GM23338 (cell line): ENCODE data around the gene PACRGL. TPM values are rescaled to one million over a fixed set of nuclear protein-coding genes. Genes with fewer than 3 reads are reported as not detected.
"Not testable (repeated sequence)": the region's sequence is repeated elsewhere in the genome, so short reads cannot be mapped to it uniquely, and the experiment has no call there.

Experiments
- ATAC-seq: fragments of 200-7000 bp; cut with Tn5 transposase; 3 replicates; pipeline ENCODE4 v1.9.1; 2020
- DNase-seq: peaks from one replicate; pipeline ENCODE4 v3.0.0-alpha.2; 2015; ENCODE audit warnings: low spot score
- H2AFZ ChIP-seq: fragments of 200-600 bp; sonication (generic); 2 replicates; pipeline ENCODE4 v1.8.0; 2016; ENCODE audit warnings: antibody characterized with exemption, mild to moderate bottlenecking, moderate library complexity
- H3F3A ChIP-seq: fragments of 200-600 bp; sonication (generic); replicated peaks from 2 replicates; pipeline ENCODE4 v1.8.0; 2017; ENCODE audit warnings: antibody characterized with exemption, mixed run types, low read depth
- H3K27ac ChIP-seq: fragments of 200-600 bp; sonication (generic); 2 replicates; pipeline ENCODE4 v1.6.1; 2016; ENCODE audit warnings: low read depth
- H3K27me3 ChIP-seq: fragments of 200-600 bp; sonication (generic); 2 replicates; pipeline ENCODE4 v1.8.0; 2016; ENCODE audit warnings: mild to moderate bottlenecking, mixed run types, moderate library complexity; ENCODE audit not compliant: insufficient read depth
- H3K36me3 ChIP-seq: fragments of 200-600 bp; sonication (generic); 2 replicates; pipeline ENCODE4 v1.8.0; 2016; ENCODE audit warnings: mild to moderate bottlenecking; ENCODE audit not compliant: insufficient read depth
- H3K4me1 ChIP-seq: fragments of 200-600 bp; sonication (generic); 2 replicates; pipeline ENCODE4 v1.8.0; 2016; ENCODE audit warnings: mild to moderate bottlenecking, moderate library complexity; ENCODE audit not compliant: insufficient read depth
- H3K4me2 ChIP-seq: fragments of 200-600 bp; sonication (generic); 2 replicates; pipeline ENCODE4 v1.7.1; 2017; ENCODE audit warnings: mixed run types
- H3K4me3 ChIP-seq: fragments of 200-600 bp; sonication (generic); 2 replicates; pipeline ENCODE4 v1.6.1; 2016; ENCODE audit warnings: mixed run types
- H3K79me2 ChIP-seq: fragments of 200-600 bp; sonication (generic); replicated peaks from 2 replicates; pipeline ENCODE4 v1.8.0; 2017; ENCODE audit warnings: mild to moderate bottlenecking; ENCODE audit not compliant: insufficient read depth
- H3K9me2 ChIP-seq: fragments of 200-600 bp; sonication (generic); 2 replicates; pipeline ENCODE4 v1.8.0; 2017; ENCODE audit not compliant: insufficient read depth
- H4K20me1 ChIP-seq: fragments of 200-600 bp; sonication (generic); replicated peaks from 2 replicates; pipeline ENCODE4 v1.8.0; 2017; ENCODE audit warnings: mild to moderate bottlenecking; ENCODE audit not compliant: insufficient read depth
- H3K27ac Mint-ChIP-seq: 2 replicates; pipeline ENCODE4 v1.8.0; 2020; ENCODE audit warnings: inconsistent platforms, mild to moderate bottlenecking, moderate library complexity, mixed read lengths
- H3K27me3 Mint-ChIP-seq: 3 replicates; pipeline ENCODE4 v1.8.0; 2022; ENCODE audit warnings: low read depth, mild to moderate bottlenecking, moderate library complexity, mixed read lengths, inconsistent platforms; ENCODE audit not compliant: insufficient read depth, poor library complexity
- H3K36me3 Mint-ChIP-seq: 3 replicates; pipeline ENCODE4 v1.8.0; 2021; ENCODE audit warnings: low read depth, mild to moderate bottlenecking, inconsistent platforms, moderate library complexity, mixed read lengths
- H3K4me1 Mint-ChIP-seq: 3 replicates; pipeline ENCODE4 v1.8.0; 2020; ENCODE audit warnings: mild to moderate bottlenecking, inconsistent platforms, mixed read lengths
- H3K4me3 Mint-ChIP-seq: 3 replicates; pipeline ENCODE4 v1.8.0; 2021; ENCODE audit warnings: moderate library complexity, mild to moderate bottlenecking, inconsistent platforms, mixed read lengths
- H3K9me3 Mint-ChIP-seq: 3 replicates; pipeline ENCODE4 v1.8.0; 2020; ENCODE audit warnings: moderate library complexity, mild to moderate bottlenecking, inconsistent platforms, mixed read lengths
- EZH2 ChIP-seq: fragments of 200-600 bp; sonication (generic); IDR thresholded peaks from one replicate; pipeline ENCODE4 v1.8.0; 2017; ENCODE audit warnings: antibody characterized with exemption, mild to moderate bottlenecking, low read depth; ENCODE audit not compliant: unreplicated experiment
- EZH2phosphoT487 ChIP-seq: fragments of 200-600 bp; sonication (generic); IDR thresholded peaks from one replicate; pipeline ENCODE4 v1.8.1; 2018; ENCODE audit warnings: antibody characterized with exemption; ENCODE audit not compliant: unreplicated experiment
- NANOG ChIP-seq: IDR thresholded peaks from 2 replicates; pipeline ENCODE4 v1.6.1; 2016; ENCODE audit warnings: antibody characterized with exemption, borderline replicate concordance
- STAT1 ChIP-seq: IDR thresholded peaks from one replicate; pipeline ENCODE4 v1.6.1; 2016; ENCODE audit warnings: antibody characterized with exemption; ENCODE audit not compliant: unreplicated experiment
- ZNF331 ChIP-seq: fragments of 250-450 bp; sonication (Bioruptor Pico); IDR thresholded peaks from 2 replicates; pipeline ENCODE4 v1.5.0; 2020; ENCODE audit warnings: low read depth, mild to moderate bottlenecking, moderate library complexity
- polyA plus RNA-seq: library from polyadenylated mRNA; unstranded; fragments of >200 nt; fragmentation: Nextera tagmentation; extraction: Ambion mirVana; gene quantifications from 2 replicates; pipeline ENCODE4 v1.2.1, GENCODE V29; 2016
- total RNA-seq: library from RNA; depleted of rRNA; stranded (reverse); fragments of >200 nt; shearing (Covaris generic); gene quantifications from 2 replicates; pipeline ENCODE4 v1.2.3, GENCODE V29; 2014
- TF ChIP-seq, protein P1 (sequence below): fragments of 250-450 bp; sonication (Bioruptor Pico); IDR thresholded peaks from 2 replicates; pipeline ENCODE4 v1.5.0; 2020; ENCODE audit warnings: mild to moderate bottlenecking, moderate library complexity

The PACRGL gene
- total and polyA plus RNA-seq, 2 experiments from 2014 or later: 4.8 to 15.8 TPM

DNA sequence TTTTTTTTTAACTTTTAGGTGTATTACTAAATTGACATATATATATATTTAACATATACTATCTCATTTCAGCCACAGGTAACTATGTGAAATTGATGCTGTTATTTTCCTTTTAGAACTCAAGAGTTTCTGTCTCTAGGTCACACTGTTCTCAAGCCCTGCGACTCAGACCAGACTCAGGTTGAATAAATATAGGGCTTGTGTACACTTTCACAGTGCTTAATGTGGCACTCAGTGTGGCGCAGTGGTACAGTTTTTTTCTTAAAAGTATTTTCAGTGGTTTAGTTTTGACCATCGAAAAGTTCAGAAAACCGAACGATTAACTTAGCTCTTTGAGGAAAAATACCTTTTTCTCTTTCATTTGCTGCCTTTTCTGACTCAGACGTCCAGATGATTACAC lies 24.7 kb downstream of the PACRGL start:
- peaks cover 22% of the 10 kb centered on the region for H3K36me3 ChIP-seq
- peaks cover 27% of the 10 kb centered on the region for H3K4me1 ChIP-seq
- Mint-ChIP-seq H3K36me3 (peaks cover 66% of the 10 kb centered on the region), H3K27me3 (no peaks in the 10 kb centered on the region), H3K4me3 (no peak overlapping the region), H3K9me3 (peaks cover 35% of the 10 kb centered on the region), H3K4me1 (peaks cover 4% of the 10 kb centered on the region), H3K27ac (no peak overlapping the region)
- H3K79me2 ChIP-seq: no peaks in the 10 kb centered on the region
- DNase-seq: no peak
- no peak for ATAC-seq
- H3K4me2 ChIP-seq: no peak overlapping the region
- TF ChIP-seq EZH2phosphoT487 (no peak), EZH2 (no peak), STAT1 (no peak)
- no peak overlapping the region for H2AFZ ChIP-seq
- no peaks in the 10 kb centered on the region for H3F3A ChIP-seq
- no peaks in the 10 kb centered on the region for H4K20me1 ChIP-seq
- H3K27me3 ChIP-seq: no peaks in the 10 kb centered on the region
- H3K9me2 ChIP-seq: no peaks in the 10 kb centered on the region
- no peak overlapping the region for H3K4me3 ChIP-seq
- H3K27ac ChIP-seq: no peak overlapping the region

DNA sequence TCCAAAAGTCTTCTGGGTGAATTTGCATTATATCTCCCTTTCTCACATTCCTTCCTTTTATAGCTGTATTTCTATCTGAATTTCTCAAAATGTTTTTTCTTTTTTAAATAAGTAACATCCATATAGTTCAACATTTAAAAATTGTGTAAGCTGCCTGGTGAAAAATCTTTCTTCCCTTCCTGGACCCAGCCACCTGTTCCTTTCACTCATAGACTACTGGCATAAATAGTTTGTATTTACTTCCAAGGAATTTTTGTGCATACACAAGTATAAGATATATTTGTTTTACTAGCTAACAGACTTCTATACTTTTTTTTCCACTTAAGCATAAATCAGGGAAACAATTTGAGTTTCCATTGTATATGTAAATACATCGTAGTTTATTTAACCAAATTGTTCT lies 35.7 kb downstream of the PACRGL start:
- Histone ChIP-seq H3K79me2 (no peaks in the 10 kb centered on the region), H3K27ac (no peak overlapping the region), H3K27me3 (no peaks in the 10 kb centered on the region), H3K9me2 (no peaks in the 10 kb centered on the region), H3K4me3 (no peak overlapping the region), H4K20me1 (no peaks in the 10 kb centered on the region), H3K36me3 (peaks cover 26% of the 10 kb centered on the region), H2AFZ (no peak overlapping the region), H3K4me1 (no peaks in the 10 kb centered on the region), H3K4me2 (no peak overlapping the region), H3F3A (no peaks in the 10 kb centered on the region)
- Mint-ChIP-seq H3K4me3 (no peak overlapping the region), H3K4me1 (no peaks in the 10 kb centered on the region), H3K27ac (no peak overlapping the region), H3K9me3 (peaks cover 61% of the 10 kb centered on the region), H3K27me3 (peaks cover 3% of the 10 kb centered on the region), H3K36me3 (peaks cover 90% of the 10 kb centered on the region)
- no peak for ATAC-seq
- DNase-seq: no peak
- TF ChIP-seq ZNF331 (no peak), NANOG (no peak), EZH2phosphoT487 (no peak)
- TF ChIP-seq, protein P1, sequence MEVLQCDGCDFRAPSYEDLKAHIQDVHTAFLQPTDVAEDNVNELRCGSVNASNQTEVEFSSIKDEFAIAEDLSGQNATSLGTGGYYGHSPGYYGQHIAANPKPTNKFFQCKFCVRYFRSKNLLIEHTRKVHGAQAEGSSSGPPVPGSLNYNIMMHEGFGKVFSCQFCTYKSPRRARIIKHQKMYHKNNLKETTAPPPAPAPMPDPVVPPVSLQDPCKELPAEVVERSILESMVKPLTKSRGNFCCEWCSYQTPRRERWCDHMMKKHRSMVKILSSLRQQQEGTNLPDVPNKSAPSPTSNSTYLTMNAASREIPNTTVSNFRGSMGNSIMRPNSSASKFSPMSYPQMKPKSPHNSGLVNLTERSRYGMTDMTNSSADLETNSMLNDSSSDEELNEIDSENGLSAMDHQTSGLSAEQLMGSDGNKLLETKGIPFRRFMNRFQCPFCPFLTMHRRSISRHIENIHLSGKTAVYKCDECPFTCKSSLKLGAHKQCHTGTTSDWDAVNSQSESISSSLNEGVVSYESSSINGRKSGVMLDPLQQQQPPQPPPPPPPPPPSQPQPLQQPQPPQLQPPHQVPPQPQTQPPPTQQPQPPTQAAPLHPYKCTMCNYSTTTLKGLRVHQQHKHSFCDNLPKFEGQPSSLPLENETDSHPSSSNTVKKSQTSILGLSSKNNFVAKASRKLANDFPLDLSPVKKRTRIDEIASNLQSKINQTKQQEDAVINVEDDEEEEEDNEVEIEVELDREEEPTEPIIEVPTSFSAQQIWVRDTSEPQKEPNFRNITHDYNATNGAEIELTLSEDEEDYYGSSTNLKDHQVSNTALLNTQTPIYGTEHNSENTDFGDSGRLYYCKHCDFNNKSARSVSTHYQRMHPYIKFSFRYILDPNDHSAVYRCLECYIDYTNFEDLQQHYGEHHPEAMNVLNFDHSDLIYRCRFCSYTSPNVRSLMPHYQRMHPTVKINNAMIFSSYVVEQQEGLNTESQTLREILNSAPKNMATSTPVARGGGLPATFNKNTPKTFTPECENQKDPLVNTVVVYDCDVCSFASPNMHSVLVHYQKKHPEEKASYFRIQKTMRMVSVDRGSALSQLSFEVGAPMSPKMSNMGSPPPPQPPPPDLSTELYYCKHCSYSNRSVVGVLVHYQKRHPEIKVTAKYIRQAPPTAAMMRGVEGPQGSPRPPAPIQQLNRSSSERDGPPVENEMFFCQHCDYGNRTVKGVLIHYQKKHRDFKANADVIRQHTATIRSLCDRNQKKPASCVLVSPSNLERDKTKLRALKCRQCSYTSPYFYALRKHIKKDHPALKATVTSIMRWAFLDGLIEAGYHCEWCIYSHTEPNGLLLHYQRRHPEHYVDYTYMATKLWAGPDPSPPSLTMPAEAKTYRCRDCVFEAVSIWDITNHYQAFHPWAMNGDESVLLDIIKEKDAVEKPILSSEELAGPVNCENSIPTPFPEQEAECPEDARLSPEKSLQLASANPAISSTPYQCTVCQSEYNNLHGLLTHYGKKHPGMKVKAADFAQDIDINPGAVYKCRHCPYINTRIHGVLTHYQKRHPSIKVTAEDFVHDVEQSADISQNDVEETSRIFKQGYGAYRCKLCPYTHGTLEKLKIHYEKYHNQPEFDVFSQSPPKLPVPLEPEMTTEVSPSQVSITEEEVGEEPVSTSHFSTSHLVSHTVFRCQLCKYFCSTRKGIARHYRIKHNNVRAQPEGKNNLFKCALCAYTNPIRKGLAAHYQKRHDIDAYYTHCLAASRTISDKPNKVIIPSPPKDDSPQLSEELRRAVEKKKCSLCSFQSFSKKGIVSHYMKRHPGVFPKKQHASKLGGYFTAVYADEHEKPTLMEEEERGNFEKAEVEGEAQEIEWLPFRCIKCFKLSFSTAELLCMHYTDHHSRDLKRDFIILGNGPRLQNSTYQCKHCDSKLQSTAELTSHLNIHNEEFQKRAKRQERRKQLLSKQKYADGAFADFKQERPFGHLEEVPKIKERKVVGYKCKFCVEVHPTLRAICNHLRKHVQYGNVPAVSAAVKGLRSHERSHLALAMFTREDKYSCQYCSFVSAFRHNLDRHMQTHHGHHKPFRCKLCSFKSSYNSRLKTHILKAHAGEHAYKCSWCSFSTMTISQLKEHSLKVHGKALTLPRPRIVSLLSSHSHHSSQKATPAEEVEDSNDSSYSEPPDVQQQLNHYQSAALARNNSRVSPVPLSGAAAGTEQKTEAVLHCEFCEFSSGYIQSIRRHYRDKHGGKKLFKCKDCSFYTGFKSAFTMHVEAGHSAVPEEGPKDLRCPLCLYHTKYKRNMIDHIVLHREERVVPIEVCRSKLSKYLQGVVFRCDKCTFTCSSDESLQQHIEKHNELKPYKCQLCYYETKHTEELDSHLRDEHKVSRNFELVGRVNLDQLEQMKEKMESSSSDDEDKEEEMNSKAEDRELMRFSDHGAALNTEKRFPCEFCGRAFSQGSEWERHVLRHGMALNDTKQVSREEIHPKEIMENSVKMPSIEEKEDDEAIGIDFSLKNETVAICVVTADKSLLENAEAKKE (CRISPR knock-in tag): no peak

DNA sequence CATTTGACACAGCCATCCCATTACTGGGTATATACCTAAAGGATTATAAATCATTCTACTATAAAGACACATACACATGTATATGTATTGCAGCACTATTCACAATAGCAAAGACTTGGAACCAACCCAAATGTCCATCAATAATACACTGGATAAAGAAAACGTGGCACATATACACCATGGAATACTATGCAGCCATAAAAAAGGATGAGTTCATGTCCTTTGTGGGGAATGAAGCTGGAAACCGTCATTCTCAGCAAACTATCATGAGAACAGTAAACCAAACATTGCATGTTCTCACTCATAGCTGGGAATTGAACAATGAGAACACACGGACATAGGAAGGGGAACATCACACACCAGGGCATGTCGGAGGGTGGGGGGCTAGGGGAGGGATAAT lies 45.7 kb downstream of the PACRGL start:
- Mint-ChIP-seq H3K9me3 (peaks cover 45% of the 10 kb centered on the region), H3K36me3 (peaks cover 43% of the 10 kb centered on the region)
- H3K27me3 Mint-ChIP-seq, H3K27me3 ChIP-seq, H3K27ac Mint-ChIP-seq, H3K27ac ChIP-seq, H3K4me2 ChIP-seq, H3K4me3 ChIP-seq, H4K20me1 ChIP-seq, H3K9me2 ChIP-seq, H3K79me2 ChIP-seq, H3F3A ChIP-seq, ATAC-seq, H3K4me1 ChIP-seq, H3K36me3 ChIP-seq, H3K4me3 Mint-ChIP-seq, H3K4me1 Mint-ChIP-seq, DNase-seq, H2AFZ ChIP-seq: not testable (repeated sequence)
